RCC 7860 (cell line): ENCODE results near the gene USP28.

Source experiments
- DNase-seq: peaks from one replicate; pipeline ENCODE4 v3.0.0-alpha.2; 2015; ENCODE audit warnings: low spot score
- FAIRE-seq: peaks from 2 replicates; lab custom pipeline; 2012; peaks lifted over from hg19 to GRCh38; lab: Jason Lieb, UNC

The USP28 gene

DNA sequence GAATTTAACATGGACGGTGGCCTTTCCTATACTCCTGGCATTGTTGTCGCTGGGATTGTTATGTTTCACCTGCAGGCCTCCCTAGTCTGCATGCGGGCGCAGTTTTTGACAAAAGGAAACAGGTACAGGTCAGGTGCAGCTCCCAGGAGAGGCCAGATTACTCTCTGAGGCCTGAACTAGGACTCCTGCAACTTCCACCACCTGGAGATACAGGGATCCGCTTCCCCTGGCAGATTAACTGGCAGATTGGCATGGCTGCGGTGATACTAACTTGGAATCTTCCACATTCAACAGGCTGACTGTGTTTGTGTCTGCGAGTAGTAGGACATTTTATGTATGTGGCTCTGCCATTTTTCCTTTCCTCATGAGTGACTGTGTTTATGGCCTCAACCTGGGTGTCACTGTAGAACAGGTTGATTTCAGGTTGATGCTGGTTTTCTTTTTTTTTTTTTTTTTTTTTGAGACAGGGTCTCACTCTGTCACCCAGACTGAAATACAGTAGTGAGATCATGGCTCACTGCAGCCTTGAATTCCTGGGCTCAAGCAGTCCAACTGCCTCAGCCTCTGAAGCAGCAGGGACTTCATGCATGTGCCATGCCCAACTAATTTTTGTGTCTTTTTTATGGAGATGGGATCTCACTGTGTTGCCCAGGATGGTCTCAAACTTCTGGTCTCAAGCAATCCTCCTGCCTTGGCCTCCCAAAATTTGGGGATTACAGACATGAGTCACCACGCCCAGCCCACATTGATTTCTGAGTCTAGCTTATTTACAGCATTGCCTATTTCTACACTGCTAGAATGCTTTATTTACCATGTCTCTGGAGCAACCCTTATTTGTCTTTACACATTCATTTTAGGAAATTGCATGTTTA is 1.7 kb upstream of the USP28 start:
- DNase-seq (no peak), FAIRE-seq (no peak)

DNA sequence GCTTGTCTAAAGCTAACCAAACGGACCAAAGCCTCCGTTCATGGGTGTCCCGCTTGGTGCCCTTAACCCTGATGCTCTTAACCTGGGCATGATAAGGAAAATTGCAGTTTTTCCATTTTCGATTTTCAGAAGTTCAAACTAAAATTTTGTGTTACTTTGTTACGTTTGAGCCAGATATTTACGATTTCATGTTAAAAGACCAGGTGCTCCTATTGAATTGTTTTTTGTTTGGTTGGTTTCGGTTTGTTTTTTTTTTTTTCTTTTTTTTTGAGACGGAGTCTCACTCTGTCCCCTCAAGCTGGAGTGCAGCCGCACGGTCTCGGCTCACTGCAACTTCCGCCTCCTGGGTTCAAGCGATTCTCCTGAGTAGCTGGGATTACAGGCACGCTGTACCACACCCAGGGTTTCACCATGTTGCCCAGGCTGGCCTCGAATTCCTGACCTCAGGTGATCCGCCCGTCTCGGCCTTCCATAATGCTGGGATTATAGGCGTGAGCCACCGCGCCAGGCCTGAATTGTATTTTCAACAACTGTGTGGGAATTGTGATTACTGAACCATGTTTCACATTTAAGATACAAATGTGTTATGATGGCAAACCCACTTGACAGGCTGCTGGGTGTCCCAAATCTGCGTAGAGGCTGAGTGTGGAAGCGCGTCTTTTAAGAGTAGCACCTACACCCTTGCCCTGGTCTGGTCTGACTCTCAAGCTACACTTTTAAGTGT is 864 bp upstream of the USP28 start:
- DNase-seq, result no peak
- no peak for FAIRE-seq

DNA sequence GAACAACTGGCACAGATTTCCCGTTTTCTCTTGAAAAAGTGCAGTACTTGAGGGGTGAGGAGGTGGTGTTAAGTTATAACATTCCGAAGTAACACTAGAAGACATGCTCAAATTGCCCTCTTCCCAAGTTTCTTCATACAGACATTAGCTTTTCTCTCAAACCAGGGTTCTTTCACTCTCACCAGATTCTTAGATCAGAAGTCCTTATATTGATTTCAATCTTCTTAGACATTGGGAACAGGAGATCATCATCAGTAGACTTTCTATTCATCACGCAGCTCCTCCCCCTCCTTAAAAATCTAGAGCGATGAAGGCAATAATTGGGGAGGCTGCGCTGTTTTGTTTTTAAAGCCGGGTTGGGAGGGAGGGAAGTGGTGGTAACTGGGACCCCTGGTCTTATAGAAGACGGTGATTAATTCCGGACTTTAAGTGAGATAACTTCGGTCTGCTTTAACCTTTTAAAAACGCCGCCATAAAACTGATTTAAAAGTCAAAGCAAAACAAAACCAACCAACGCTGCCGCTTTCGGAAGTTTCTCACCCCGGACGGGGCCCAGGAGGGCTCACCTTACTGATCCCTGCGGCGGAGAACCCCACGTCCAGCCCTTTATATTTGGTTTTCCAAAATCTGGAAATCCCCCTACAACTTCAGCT is 665 bp downstream of the USP28 start:
- no peak for DNase-seq
- FAIRE-seq, result no peak

GRCh38 chr11:113874096-113874495 is 1.3 kb downstream of the USP28 start:
- DNase-seq, result no peak

DNA sequence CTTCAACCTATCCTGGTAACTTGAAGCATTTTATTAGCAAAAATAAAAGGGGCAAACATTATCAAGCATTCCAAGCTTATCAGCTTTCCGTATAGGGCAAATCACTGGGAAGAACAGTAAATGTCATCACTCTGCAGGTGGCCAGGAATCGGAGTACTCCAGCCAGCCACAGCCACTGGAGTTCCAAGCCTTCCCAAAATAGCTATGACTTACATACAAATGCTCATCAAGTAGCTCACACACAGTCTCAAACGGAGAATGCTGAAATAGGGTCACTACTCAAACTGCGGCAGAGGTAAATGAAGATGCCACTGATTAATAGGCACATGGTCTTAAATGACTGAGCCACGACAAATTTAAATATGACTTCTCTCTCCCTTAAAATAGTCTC is 2.1 kb downstream of the USP28 start:
- DNase-seq (no peak), FAIRE-seq (no peak)

More at GRCh38 chr11:113874096-113874495, 1.3 kb downstream of the USP28 start:
- no peak for FAIRE-seq

GRCh38 chr11:113871336-113871735 is 4.0 kb downstream of the USP28 start:
- DNase-seq, result no peak
- no peak for FAIRE-seq

DNA sequence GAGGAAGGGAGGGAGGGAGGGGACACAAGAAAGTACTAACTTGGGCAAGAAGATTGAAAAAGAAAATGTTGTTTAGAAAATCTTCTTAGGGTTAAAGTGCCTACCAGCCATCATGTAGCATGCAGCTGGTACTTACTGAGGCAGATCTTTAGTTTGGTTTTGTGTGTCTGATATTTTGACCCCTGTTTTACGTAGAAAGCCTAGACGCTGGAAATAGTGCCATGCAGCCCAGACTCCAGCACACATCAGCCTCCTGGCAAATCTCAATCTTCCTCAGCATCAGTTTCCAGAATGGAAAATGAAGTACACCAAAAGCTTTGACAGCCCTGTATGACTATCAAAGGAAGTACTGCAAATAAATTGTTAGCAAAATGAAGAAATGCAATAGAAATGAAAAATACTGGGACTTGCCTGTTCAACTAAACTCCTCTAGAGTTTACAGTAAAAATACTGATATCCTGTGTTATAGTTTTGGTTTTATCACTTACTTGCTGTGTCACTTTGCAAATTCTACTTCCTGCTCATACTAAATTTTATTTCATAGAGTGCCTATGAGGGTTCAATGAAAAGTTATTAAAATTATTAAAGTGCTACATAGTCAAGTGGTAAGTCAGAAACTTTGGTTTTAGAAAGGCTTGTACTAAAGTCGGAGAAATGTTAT is 7.4 kb downstream of the USP28 start:
- no peak for DNase-seq
- no peak for FAIRE-seq

DNA sequence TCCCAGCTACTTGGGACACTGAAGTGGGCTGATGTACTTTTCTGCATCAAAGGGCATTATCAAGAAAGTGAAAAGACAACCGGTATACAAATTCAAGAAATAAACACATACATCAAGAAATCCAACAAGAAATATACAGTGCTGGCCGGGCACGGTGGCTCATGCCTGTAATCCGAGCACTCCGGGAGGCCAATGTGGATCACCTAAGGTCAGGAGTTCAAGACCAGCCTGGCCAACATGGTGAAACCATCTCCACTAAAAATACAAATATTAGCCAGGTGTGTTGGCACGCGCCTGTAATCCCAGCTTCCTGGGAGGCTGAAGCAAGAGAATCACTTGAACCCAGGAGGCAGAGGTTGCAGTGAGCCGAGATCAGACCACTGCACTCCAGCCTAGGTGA is 9.5 kb downstream of the USP28 start:
- DNase-seq, result no peak
- no peak for FAIRE-seq

DNA sequence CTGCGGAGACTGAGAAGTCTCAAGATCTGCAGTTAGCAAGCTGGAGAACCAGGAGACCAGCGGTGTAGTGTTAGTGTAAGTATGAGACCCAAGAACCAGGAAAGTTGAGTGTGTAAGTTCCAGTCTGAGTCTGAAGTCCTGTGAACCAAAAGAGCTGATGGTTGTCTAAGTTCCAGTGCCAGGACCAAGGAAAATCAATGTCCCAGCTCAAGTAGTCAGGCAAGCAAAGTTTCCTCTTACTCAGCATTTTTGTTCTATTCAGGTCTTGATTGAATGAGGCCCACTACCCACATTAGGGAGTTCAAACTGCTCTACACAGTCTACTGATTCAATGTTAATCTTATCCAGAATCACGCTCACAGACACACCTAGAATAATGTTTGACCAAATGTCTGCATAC is 11.0 kb downstream of the USP28 start:
- FAIRE-seq, result no peak
- no peak for DNase-seq

GRCh38 chr11:113862435-113862834 is 12.9 kb downstream of the USP28 start:
- no peak for FAIRE-seq
- no peak for DNase-seq

- DNase-seq (no peak), FAIRE-seq (no peak)
Measured at GRCh38 chr11:113859665-113860064, 15.7 kb downstream of the USP28 start.

GRCh38 chr11:113856966-113857759 is 18.2 kb downstream of the USP28 start:
- FAIRE-seq (no peak), DNase-seq (no peak)

GRCh38 chr11:113855803-113856202 is 19.6 kb downstream of the USP28 start:
- no peak for DNase-seq

GRCh38 chr11:113850188-113850587 is 25.2 kb downstream of the USP28 start:
- FAIRE-seq (no peak), DNase-seq (no peak)

More at GRCh38 chr11:113855803-113856202, 19.6 kb downstream of the USP28 start:
- FAIRE-seq, result no peak

DNA sequence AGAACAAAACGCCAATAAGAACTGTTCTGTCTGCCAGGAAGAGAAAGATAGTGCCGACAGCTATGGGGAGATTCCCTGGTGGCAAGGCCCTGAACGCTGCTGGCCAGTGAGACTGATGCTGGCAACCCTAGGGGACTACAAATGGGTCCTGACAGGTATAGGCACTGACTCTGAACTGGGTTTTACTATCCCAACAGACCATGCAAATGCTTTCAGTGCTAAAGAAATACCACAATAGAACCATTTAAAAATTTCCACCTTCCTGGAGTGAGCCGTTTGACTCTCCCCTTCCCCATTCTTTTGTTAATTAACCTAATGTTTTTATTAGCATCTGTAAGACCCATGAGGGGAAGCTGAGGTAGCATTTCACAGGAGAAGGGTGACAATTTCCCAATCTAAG is 25.7 kb downstream of the USP28 start:
- FAIRE-seq (no peak), DNase-seq (no peak)

DNA sequence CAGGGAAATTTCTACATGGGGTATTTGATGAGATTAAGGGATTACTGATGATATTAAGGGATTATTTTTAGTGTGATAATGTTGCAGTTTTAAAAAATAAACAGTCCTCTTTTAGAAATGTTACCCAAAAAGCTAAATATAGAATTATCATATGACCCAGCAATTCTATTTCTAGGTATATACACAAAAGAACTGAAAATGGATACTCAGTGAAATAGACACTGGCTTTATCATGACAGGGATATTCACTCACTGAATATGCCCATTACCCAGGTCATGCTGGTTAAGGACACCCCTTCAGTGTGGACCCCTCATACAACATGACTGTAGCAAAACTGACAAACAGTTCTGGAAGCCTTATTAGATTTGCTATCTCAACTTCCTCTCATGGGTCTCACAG is 27.8 kb downstream of the USP28 start:
- no peak for DNase-seq
- no peak for FAIRE-seq

GRCh38 chr11:113847111-113847510 is 28.3 kb downstream of the USP28 start:
- DNase-seq (no peak), FAIRE-seq (no peak)

DNA sequence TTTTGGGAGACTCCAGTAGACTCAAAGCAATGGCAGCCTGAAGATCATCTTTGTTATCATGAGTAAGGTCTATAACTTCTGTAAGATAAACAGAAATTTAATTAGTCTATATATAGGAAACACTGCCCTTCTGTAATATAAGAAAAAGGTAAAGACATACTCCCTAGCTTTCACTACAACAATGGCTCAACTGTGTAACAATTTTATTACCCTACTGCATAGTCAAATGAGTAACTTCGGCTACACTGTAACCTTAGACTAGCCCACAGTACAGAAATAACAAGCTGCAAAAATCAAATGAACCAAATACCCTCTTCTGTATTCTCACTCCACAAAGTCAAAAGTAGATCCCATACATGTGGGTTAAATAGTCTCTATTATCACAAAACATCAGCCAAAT is 33.7 kb downstream of the USP28 start:
- DNase-seq (no peak), FAIRE-seq (no peak)

DNA sequence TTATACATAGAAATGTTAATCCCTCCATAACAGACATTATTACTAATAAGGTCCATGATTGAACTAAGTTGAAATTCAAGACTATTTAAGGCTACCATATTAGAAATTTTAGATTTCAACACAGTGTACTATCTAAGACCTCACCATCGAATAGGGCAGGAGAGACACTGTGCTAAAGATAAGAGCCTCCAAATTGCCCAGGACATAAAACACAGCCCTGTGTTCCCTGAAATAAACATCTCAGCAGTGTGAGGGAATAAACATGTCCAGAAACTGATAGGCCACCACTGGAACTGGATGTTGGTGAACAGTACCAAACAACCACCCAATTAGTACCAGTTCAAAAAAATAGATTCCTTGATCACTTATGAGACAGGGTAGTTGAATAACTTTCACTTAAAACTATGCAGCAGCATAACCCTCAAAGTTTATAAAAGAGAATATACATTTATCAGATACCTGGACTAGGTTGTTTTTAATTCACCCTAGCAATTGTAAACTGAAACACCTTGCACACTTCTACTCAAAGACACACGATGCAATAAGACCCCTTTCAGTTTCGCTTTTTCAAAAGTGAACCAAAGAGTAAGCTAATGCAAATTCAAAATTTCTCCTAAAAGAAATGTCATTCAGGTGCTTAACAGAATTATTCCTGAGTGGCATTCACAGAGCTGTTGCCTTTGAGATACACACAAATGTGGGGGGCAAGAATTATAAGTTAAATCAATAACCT is 34.3 kb downstream of the USP28 start:
- FAIRE-seq (no peak), DNase-seq (no peak)

DNA sequence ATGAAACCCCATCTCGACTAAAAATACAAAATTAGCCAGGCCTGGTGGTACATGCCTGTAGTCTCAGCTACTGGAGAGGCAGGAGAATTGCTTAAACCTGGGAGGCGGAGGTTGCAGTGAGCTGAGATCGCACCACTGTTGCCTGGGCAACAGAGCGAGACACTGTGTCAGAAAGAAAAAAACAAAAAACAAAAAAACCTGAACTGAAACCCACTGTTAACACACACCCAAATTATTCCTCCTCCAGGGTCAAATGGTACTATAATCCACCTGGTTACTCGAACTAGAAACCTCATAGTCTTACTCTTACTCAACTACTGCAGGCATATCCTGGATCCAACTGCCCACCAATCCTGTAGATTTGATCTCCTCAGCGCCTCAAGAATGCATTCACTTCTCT is 35.5 kb downstream of the USP28 start:
- no peak for DNase-seq
- FAIRE-seq, result no peak
